Stimulated activated CD8-positive, alpha-beta memory T cell treated with anti-CD3 and anti-CD28 coated beads, Interleukin-15, amount 100 ng/mL, for 48 hours (primary cell): ENCODE data around the gene ZNF747.
A peak's percentile ranks its signal among the peaks of the same experiment; 100 is the strongest.
"Not testable (repeated sequence)": the region's sequence is repeated elsewhere in the genome, so short reads cannot be mapped to it uniquely, and the experiment has no call there.

Source experiments
- DNase-seq, 2 donors: peaks; one replicate each; pipeline ENCODE4 v3.0.0-alpha.2; 2020; ENCODE audit warnings: low read depth in 2 of 2

The ZNF747 gene

DNA sequence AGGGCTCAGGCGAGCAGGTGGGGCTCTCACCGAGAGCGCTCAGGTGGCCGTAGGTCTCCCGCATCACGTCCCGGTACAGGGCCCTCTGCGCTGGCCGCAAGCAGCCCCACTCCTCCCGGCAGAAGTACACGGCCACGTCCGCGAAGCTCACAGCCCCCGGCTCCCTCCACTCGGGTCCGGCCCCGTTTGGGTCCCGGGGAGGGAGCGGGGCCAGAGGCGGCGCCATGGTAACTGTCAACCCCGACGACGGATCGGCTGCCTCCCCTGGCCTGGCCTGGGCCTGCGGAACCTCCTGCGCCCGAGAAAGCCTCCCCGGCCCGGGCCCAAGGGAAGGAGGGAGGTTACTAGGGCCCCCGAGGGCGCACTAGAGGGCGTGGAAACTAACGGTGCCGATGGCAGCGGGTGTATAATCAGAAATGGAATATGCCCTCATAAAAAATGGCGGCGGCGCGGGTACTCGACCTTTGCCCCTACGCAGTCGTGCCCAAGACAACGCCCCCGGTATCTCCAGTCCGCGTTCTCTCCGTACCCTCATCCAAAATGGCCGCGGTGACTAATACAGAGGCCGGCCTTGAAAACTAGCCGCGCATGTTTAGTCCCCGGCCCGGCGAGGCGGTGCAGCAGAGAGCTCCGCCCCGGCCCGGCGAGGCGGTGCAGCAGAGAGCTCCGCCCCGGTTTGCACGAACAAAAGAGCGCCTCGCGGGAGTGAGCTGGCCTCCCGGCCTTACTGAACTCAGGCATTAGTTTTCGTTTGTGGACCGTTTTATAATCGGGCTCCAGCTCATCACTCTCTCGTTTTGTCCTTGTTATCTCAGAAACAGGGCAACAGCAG lies 23.5 kb upstream of the ZNF747 start, which contains the start of gene ZNF764:
TSS of gene ZNF764 (minus strand) at position 418 of the 832 bp plus-strand sequence. CDS start at position 226, 192 bp downstream.
- peak; percentile 96 to 98 for DNase-seq

DNA sequence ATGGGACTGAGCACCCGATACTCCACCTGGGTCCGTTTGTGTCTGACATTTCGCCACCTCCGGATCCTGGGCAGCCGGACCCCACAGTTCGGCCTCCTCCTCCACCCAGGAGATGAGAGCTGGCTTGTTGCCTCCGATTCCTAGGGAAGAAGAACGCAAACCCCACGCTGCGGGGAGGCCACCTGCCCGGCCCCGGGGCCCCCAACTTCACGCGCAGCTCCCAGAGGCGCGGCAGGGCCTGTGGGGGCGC lies 23.0 kb upstream of the ZNF747 start:
- DNase-seq, result no peak

GRCh38 chr16:30556125-30556473 lies 21.4 kb upstream of the ZNF747 start:
- DNase-seq, result no peak

GRCh38 chr16:30555315-30556124 lies 20.9 kb upstream of the ZNF747 start:
- no peak for DNase-seq

GRCh38 chr16:30554557-30555314 lies 20.1 kb upstream of the ZNF747 start:
- DNase-seq, result no peak

GRCh38 chr16:30553393-30553899 lies 18.8 kb upstream of the ZNF747 start:
- no peak for DNase-seq

GRCh38 chr16:30552956-30553355 lies 18.3 kb upstream of the ZNF747 start:
- no peak for DNase-seq

GRCh38 chr16:30551781-30552180 lies 17.1 kb upstream of the ZNF747 start:
- peak in 1 of 2 donors; percentile 32 for DNase-seq

GRCh38 chr16:30548416-30549253 lies 14.0 kb upstream of the ZNF747 start:
- DNase-seq, result no peak

DNA sequence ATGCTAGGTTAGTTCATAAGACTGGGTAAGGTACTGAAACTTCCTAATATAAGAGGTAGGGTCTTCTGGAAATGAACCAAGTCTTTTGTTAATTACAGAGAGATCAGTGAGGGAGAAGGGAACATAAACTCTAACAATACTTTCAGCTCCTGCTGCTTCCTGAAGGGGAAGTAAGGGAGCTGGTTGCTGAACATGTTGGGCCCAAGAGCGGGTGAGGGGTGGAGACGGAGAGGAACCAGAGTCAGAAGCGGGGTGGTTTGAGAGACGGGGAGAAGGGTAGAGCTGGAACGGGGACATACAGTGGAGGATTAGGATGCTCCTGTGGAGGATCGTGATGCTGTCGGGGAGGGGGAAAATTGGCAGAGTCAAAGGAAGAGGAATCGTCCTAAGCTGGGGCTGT lies 11.5 kb upstream of the ZNF747 start:
- DNase-seq, result no peak

DNA sequence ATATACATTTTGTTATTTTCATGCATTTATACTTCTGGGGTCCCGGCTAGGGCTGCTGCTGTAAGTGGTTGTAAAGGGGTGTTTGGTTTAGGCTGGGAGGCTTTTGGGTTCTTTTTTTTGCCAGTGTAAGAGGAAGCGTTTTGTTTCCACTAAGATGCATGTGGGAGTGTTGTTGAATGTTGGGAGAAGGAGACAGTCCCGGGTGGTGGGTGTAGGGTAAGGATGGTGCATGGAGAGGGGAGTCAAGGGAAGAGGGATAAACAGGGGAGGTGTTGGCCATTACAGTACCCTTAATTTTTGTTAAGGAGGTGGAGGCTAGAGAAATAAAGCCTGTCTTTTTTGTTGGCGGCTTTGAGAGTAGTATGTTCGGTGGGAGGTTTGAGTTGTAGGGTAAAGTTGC lies 8.4 kb upstream of the ZNF747 start:
- DNase-seq, result no peak

- no peak for DNase-seq
These were observed 7.1 kb upstream of the ZNF747 start for GRCh38 chr16:30541502-30542329.

- not testable (repeated sequence) for DNase-seq
These were observed 6.3 kb upstream of the ZNF747 start for GRCh38 chr16:30540916-30541464.

DNA sequence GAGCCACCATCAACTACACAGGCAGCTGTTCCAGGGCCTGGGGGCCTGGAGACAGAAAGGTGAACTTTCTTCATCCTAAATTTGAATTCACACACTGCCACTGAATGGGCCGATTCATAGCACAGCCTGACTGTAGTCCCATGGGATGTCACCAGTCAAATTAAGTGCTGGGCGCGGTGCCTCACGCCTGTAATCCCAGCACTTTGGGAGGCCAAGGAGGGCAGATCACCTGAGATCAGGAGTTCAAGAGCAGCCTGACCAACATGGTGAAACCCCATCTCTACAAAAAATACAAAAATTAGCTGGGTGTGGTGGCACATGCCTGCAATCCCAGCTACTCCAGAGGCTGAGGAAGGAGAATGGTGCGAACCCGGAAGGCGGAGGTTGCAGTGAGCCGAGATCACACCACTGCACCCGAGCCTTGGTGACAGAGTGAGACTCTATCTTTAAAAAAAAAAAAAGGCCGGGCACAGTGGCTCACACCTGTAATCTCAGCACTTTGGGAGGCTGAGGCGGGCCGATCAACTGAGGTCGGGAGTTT lies 5.4 kb upstream of the ZNF747 start:
- DNase-seq, result not testable (repeated sequence)

DNA sequence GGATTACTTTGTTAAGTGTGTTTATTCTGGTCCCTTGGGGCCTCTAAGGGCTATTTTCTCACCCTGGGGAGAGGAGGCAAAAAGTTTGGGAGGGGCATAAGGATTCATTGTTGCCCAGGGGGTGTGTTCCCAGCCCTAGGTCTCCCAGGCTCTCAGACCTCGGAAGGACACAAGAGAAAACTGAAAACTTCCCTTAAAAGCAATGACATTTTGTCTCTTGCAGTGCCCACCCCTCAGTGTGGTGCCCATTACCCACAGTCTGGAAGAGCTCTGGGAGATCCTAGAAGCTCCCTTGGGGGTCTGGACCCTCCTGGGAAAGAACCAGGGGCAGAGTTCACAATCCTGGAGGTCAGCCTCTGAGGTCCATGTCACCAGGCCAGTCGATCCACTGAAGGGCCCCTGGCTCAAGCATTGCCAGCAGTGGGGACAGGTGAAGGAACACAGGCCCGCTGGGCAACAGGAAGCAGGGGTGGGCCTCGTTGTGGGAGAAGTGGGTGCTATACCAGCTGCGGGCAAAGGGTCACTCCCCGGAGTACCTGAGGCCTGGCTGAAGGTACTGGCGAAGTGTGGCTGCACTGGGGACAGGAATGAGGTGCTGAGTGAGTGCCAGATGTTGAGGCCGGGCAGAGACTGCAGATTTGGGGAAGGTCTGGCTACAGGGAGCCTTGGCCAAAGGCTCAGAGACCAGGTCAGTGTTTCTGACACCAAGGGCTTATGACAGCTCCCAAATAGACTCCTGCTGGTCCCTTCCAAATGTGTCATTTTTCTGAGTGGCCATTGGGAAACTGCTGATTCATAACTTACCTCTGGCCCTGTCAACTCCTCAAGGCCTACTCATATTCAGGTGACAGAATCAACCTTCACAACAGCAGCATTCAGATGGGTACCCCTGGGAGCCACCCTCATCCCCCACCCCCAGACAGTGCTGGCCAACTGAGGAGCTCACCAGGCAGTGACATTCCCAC lies 4.6 kb upstream of the ZNF747 start:
- no peak for DNase-seq

- not testable (repeated sequence) for DNase-seq
These were observed 1.9 kb upstream of the ZNF747 start for GRCh38 chr16:30536391-30537024.

- DNase-seq, result peak in 1 of 2 donors; percentile 54
These were observed 1.1 kb upstream of the ZNF747 start for GRCh38 chr16:30535777-30536190.
